Activated T-helper 1 cell treated with anti-CD3 and anti-CD28 coated beads, Interleukin-12 subunit alpha, Interleukin-12 subunit beta, Interleukin-2, Interleukin-4 antibody, amounts not matched to agents 30 ng/mL and 10 ng/mL and 1 ng/mL, durations not matched to agents 14 hours and 24 hours and 36 hours (primary cell): ENCODE data around the gene LIMK1. TPM values are rescaled to one million over a fixed set of nuclear protein-coding genes. Genes with fewer than 3 reads are reported as not detected.
A peak's percentile ranks its signal among the peaks of the same experiment; 100 is the strongest.
"Not testable (repeated sequence)": the region's sequence is repeated elsewhere in the genome, so short reads cannot be mapped to it uniquely, and the experiment has no call there.

Experiments
- DNase-seq: peaks from one replicate; pipeline ENCODE4 v3.0.0; 2021; ENCODE audit warnings: low spot score
- H3K27ac Mint-ChIP-seq: one replicate; pipeline ENCODE4 v1.8.0; 2021; ENCODE audit warnings: mild to moderate bottlenecking, mixed read lengths
- H3K27me3 Mint-ChIP-seq: one replicate; pipeline ENCODE4 v1.8.0; 2022; ENCODE audit warnings: mild to moderate bottlenecking, moderate library complexity, mixed read lengths; ENCODE audit not compliant: insufficient read depth
- H3K36me3 Mint-ChIP-seq: one replicate; pipeline ENCODE4 v1.8.0; 2021; ENCODE audit warnings: low read depth, mixed read lengths
- H3K4me1 Mint-ChIP-seq: one replicate; pipeline ENCODE4 v1.8.0; 2021; ENCODE audit warnings: low read depth, mixed read lengths
- H3K4me3 Mint-ChIP-seq: one replicate; pipeline ENCODE4 v1.8.0; 2021; ENCODE audit warnings: mild to moderate bottlenecking, moderate library complexity, mixed read lengths
- H3K9me3 Mint-ChIP-seq: one replicate; pipeline ENCODE4 v1.8.0; 2021; ENCODE audit warnings: mixed read lengths
- intact Hi-C: fragments of 100-400 bp; cut with micrococcal nuclease; formaldehyde crosslinking; loops from one replicate; pipeline ENCODE4 v1.15.1; 2024
- total RNA-seq: library from RNA; stranded (reverse); gene quantifications from 2 replicates; pipeline ENCODE4 v1.2.3, GENCODE V29; 2022

The LIMK1 gene
- total RNA-seq, result 24.3 and 25.2 TPM in 2 replicates

DNA sequence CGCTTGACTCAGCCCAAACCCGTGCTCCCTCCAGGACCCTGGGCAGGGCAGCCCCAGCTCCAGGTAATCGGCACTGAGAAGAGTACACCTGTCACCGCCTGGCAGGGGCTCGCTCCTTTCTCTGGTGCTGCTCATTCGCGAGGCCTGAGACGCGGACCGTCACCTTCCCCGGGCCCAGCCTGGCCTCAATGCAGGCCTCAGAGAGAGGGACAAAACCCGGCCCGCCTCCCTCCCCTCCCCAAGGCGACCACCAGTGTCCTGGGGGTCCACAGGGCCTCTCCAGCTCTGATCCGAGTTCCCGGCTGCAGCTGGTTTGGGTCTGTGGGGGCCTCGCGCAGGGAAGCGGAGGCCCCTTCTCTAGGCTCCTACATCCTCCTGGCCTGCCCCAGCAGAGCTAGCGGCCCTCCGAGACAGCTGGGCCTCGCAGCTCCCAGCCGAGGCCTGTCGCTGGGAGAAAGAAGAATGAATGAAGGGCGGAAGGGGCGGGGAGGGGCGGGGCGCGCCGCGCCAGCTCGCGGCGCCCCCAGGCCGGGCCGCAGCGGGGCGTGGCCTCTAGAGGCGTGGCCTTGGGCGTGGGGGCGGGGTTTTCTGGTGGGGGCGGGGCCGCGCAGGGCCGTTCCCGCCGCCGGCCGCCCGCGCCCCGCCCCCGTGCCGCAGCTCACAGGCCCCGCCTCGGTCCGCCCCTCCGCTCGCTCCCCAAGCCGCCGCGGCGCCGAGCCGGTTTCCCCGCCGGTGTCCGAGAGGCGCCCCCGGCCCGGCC lies at the start of gene LIMK1:
TSS of gene LIMK1 (plus strand) at position 688 of the 760 bp plus-strand sequence. CDS start 187 bp downstream, outside the sequence.
- peaks cover 2% of the 10 kb centered on the region for H3K27me3 Mint-ChIP-seq
- H3K27ac Mint-ChIP-seq, result peak within 1 kb of the TSS; percentile 89
- H3K4me1 Mint-ChIP-seq, result peaks cover 12% of the 10 kb centered on the region
- peak within 1 kb of the TSS; percentile 88 for H3K4me3 Mint-ChIP-seq
- peak; percentile 78 for DNase-seq
- intact Hi-C loops, result loop anchor here (1.0 to 10.0 kb wide), 5 partner anchors 11 to 572 kb away; partner anchors contain the start of genes ABHD11, EIF4H and GTF2I
- H3K36me3 Mint-ChIP-seq, result peaks cover 13% of the 10 kb centered on the region
- no peaks in the 10 kb centered on the region for H3K9me3 Mint-ChIP-seq

DNA sequence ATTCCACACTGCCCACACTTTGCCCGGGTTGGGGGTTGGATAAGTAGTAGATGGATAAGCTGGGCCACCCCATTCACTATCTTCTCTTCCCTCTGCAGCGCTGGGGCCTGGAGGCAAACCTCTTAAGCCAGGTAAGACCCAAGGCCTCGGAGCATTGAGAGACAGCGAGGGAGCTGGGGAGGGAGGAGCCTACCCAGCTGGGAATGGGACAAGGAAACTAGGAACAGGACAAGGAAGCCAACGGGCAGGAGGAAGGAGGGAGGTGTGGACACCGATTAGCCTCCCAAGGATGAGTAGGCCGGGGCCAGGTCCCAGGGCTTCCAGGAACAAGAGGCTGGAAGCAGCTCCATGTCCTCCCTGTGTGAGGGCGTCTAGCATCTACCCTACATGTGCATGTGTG lies 46.0 kb upstream of the LIMK1 start:
- H3K9me3 Mint-ChIP-seq, result no peaks in the 10 kb centered on the region
- no peak overlapping the region for H3K27ac Mint-ChIP-seq
- no peak overlapping the region for H3K4me3 Mint-ChIP-seq
- H3K27me3 Mint-ChIP-seq, result peaks cover 2% of the 10 kb centered on the region
- H3K4me1 Mint-ChIP-seq, result no peaks in the 10 kb centered on the region
- no peak for DNase-seq
- intact Hi-C loops, result no loop called here
- no peaks in the 10 kb centered on the region for H3K36me3 Mint-ChIP-seq

DNA sequence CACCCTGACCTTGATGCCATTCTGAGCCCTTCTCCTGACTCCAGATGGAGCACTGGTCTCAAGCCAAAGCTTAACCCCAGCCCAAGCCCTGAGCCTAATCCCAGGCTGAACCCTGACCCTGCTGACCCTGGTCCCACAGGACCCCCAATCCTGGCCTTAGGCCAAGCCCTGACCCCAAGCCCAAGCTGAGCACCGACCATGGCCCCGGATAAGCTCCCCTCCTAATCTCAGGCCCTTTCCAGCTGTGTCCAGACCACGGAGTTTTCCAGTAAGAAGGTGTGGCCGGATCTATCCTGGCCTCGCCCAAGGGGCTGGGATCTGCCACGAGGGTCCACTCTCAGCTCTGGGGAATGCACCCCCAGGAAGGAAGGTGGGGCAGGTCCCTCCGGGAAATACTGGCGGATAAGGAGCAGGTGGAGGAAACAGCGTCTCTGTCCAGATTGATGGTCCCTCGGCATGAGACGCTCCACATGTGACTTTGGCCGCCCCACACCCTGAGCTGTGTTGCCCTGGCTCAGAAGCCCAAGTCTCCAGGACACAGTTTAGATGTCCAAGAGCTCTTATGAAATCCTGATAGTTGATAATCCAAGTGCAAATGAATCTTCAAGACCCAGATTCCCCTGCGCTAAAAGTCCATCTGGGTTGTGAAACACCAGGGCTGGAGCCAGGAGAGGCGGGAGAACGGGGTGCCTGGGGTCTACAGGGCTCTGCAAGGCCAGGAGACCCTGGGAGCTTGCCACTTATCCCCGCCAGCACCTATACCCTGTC lies 45.2 kb upstream of the LIMK1 start:
- no peaks in the 10 kb centered on the region for H3K36me3 Mint-ChIP-seq
- H3K4me3 Mint-ChIP-seq, result no peak overlapping the region
- intact Hi-C loops, result no loop called here
- no peaks in the 10 kb centered on the region for H3K4me1 Mint-ChIP-seq
- H3K27me3 Mint-ChIP-seq, result peaks cover 2% of the 10 kb centered on the region
- no peaks in the 10 kb centered on the region for H3K9me3 Mint-ChIP-seq
- no peak overlapping the region for H3K27ac Mint-ChIP-seq
- DNase-seq, result no peak

DNA sequence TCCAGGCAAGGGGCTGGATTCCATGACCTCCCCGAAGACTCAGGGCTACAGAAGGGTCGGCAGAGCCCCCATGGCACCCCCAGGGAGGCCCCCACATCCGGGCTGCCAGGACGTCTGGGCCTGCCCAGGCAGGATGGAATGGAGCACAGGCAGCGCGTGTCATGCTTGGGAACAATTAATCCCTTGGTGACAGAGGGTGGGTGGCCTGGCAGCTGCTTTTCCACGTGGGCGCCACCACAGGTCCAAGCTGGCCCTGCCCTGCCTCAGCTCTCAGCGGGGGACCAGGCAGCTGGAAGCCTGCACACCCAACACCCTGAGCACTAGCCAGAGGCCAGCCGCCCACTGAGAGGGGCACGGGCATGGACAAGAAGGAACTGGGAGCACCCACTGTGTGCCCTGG lies 44.3 kb upstream of the LIMK1 start:
- H3K36me3 Mint-ChIP-seq, result no peaks in the 10 kb centered on the region
- no peaks in the 10 kb centered on the region for H3K4me1 Mint-ChIP-seq
- intact Hi-C loops, result no loop called here
- peaks cover 2% of the 10 kb centered on the region for H3K27me3 Mint-ChIP-seq
- no peak for DNase-seq
- H3K9me3 Mint-ChIP-seq, result no peaks in the 10 kb centered on the region
- no peak overlapping the region for H3K27ac Mint-ChIP-seq
- no peak overlapping the region for H3K4me3 Mint-ChIP-seq

DNA sequence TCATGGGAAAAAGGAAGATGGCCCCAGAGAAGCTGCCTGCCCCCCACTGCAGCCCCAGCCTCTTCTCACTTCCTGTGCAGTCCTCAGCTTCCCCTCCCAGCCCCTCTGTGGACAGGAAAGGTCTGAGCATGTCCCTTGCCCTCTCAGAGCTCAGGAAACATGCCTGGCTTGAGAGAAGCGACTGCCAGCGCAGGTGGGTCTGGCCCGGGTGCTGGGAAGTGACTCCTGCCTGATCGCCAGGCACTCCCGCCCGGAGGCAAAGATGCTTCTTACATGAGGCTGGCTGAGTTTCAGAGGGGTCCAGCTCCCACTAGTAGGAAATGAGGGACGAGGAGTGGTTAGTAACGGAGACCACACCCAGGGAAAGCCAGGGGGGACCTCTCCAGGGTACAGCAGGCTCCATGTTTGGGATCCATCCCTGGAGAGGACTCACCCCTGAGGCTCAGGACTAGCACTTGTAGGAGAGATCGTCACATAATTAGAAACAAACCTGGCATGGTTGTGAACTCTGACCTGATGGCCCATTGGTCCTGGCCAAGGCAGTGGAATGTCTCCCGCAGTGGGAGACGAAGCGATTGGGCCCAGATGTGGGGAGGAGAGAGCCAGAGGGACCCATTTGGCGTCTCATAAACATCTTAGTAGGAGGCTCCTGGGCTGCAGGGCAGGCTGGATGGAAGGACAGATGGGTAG lies 43.4 kb upstream of the LIMK1 start:
- intact Hi-C loops, result no loop called here
- H3K4me3 Mint-ChIP-seq, result no peak overlapping the region
- DNase-seq, result no peak
- no peaks in the 10 kb centered on the region for H3K4me1 Mint-ChIP-seq
- H3K36me3 Mint-ChIP-seq, result no peaks in the 10 kb centered on the region
- H3K9me3 Mint-ChIP-seq, result no peaks in the 10 kb centered on the region
- H3K27me3 Mint-ChIP-seq, result peaks cover 2% of the 10 kb centered on the region
- no peak overlapping the region for H3K27ac Mint-ChIP-seq

DNA sequence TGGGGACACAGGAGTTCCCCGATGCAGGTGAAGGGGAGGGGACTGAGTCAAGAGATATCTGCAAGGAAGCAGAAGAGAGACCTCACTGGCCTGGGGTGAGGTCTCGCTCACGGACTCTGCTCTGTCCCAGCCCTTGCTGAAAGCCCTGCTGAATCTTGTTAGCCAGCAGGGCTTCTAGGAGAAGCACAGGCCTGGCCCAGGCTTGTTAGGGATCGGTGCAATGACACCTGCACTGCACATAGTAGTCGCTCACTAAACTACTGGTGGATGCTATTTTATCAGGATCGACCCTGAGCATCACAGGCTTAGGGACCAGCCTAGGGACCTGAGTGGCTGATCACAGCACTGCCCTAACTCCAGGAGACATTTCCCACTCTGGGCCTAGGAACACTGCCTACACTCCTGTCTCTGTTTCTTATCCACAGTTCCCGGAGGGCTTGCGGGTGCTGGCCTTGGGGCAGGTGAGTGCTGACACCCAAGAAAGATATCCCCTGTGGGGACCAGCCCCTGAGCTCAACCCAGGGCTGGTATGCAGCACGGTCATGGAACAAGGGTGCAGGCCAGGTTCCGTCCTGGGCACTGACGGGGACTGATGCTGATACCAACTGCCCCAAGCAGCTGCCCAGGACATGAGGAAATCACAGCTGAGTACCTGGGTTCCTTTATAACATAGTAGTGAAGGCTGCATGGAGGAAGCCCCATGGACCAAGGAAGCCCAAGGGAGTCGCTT lies 42.6 kb upstream of the LIMK1 start:
- Mint-ChIP-seq H3K4me1 (no peaks in the 10 kb centered on the region), H3K27me3 (peaks cover 2% of the 10 kb centered on the region), H3K27ac (no peak overlapping the region), H3K4me3 (no peak overlapping the region), H3K9me3 (no peaks in the 10 kb centered on the region), H3K36me3 (no peaks in the 10 kb centered on the region)
- no peak for DNase-seq
- intact Hi-C loops, result no loop called here

DNA sequence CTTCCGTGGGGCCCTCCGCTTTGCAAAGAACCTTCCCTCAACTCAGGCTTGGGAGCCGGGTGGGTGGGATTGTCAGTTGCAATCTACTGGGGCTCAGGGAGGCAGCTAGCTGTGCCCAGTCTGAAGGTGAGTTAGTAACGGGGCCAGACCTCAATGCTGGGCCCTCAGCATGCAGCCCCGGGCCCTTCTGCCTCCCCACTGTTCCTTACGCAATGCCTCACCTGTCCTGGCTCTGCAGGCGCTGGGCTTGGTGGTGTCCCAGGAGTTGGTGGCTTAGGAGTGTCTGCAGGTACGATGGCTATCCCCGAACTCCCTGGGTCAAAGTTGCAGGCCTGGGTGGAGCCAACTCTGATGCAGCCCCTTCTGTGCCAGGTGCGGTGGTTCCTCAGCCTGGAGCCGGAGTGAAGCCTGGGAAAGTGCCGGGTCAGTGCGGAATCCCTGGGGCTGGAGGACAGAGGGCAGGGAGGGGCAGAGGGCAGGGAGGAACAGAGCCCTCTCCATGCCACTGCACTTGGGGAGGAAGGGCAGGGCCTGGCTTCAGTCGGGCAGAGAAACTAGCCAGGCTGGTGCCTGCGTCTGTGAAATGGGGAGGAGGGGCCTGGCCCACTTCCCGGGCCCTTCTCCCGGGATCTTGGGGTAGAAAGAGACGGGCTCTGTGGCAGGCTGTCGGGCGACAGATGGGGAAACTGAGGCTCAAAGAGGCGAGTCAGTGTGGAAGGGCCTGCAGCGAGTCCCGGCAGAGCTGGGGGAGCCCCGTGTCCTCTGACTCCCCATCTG lies 40.7 kb upstream of the LIMK1 start:
- intact Hi-C loops, result no loop called here
- no peak overlapping the region for H3K4me3 Mint-ChIP-seq
- no peaks in the 10 kb centered on the region for H3K9me3 Mint-ChIP-seq
- H3K27ac Mint-ChIP-seq, result no peak overlapping the region
- peaks cover 2% of the 10 kb centered on the region for H3K27me3 Mint-ChIP-seq
- H3K4me1 Mint-ChIP-seq, result no peaks in the 10 kb centered on the region
- no peak for DNase-seq
- no peaks in the 10 kb centered on the region for H3K36me3 Mint-ChIP-seq

DNA sequence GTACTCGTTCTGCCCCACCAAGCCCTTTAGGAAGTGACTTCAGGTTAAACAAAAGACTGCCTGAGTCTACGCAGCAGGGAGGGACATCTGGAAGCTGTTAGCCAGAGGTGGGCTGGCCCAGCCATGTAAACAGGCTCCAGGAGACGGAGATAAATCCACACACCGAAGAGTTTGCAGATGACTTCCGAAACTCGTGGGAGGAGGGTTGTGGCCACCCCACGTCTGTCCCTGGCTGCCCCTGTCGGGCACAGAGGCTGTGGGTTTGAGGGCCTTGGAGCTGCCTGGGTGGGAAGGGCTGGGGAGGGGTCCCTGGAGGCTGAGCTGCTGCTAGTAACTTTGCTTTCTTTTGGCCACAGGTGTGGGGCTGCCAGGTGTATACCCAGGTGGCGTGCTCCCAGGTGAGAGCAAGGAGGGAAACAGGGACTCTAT lies 40.1 kb upstream of the LIMK1 start:
- intact Hi-C loops, result no loop called here
- H3K4me1 Mint-ChIP-seq, result no peaks in the 10 kb centered on the region
- H3K9me3 Mint-ChIP-seq, result no peaks in the 10 kb centered on the region
- H3K27ac Mint-ChIP-seq, result no peak overlapping the region
- DNase-seq, result no peak
- no peaks in the 10 kb centered on the region for H3K36me3 Mint-ChIP-seq
- no peak overlapping the region for H3K4me3 Mint-ChIP-seq
- H3K27me3 Mint-ChIP-seq, result peaks cover 2% of the 10 kb centered on the region

DNA sequence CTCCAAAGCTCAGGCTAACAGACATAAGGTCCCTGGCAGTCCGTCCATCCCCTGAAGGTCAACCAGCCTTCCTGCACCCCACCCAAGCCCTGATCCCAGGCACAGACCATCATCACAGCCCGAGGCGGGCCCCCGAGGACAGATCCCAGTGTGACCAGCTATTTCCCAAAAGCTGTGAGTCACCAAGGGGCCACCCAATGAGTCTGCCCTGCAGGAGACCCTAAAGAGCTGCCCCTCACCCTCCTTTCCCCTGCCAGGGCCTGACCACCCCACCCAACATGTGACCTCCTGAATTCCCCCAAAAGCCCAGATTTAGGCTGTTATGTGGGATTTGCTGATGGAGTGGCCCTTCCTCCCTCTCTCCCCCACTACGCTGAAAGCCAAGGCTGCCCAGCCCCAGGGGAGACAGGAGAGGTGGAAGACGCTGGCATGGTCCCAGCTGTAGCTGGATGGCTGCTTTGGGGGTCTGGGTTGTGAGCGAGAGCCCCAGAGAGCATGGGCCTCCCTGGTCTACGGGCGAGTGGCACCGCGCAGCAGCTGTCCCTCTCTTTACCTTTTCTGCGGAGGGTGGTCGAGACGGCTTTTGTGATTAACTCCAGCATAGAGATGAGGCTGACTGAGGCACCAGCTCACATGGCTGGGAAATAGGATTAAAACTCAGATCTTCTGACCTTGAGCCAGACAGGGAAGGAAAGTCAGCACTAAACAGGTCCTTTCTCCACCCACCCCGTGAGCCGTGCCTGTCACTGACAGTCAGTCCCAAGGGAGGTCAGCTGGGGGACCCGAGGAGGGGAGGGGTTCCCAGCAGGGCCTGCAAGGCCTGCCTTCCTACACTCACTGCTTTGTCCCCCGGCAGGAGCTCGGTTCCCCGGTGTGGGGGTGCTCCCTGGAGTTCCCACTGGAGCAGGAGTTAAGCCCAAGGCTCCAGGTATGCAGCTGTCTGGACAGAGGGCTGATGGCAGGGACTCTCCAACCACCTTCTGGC lies 38.9 kb upstream of the LIMK1 start:
- peaks cover 2% of the 10 kb centered on the region for H3K27me3 Mint-ChIP-seq
- no peaks in the 10 kb centered on the region for H3K4me1 Mint-ChIP-seq
- intact Hi-C loops, result no loop called here
- H3K36me3 Mint-ChIP-seq, result no peaks in the 10 kb centered on the region
- H3K27ac Mint-ChIP-seq, result no peak overlapping the region
- H3K4me3 Mint-ChIP-seq, result no peak overlapping the region
- no peaks in the 10 kb centered on the region for H3K9me3 Mint-ChIP-seq
- no peak for DNase-seq

DNA sequence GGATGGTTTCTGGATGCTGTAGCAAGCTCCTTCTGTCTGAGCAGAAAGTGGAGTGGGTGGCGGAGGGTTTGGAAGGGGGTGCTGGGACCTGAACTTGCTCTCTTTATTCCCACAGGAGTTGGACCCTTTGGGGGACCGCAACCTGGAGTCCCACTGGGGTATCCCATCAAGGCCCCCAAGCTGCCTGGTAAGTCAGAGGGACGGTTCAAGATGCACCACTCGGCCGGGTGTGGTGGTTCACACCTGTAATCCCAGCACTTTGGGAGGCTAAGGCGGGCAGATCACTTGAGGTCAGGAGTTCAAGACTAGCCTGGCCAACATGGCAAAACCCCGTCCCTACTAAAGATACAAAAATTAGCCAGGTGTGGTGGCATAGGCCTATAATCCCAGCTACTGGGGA lies 37.0 kb upstream of the LIMK1 start:
- H3K27ac Mint-ChIP-seq, H3K4me1 Mint-ChIP-seq, H3K9me3 Mint-ChIP-seq, H3K36me3 Mint-ChIP-seq, H3K27me3 Mint-ChIP-seq, H3K4me3 Mint-ChIP-seq, DNase-seq, intact Hi-C loops: not testable (repeated sequence)

DNA sequence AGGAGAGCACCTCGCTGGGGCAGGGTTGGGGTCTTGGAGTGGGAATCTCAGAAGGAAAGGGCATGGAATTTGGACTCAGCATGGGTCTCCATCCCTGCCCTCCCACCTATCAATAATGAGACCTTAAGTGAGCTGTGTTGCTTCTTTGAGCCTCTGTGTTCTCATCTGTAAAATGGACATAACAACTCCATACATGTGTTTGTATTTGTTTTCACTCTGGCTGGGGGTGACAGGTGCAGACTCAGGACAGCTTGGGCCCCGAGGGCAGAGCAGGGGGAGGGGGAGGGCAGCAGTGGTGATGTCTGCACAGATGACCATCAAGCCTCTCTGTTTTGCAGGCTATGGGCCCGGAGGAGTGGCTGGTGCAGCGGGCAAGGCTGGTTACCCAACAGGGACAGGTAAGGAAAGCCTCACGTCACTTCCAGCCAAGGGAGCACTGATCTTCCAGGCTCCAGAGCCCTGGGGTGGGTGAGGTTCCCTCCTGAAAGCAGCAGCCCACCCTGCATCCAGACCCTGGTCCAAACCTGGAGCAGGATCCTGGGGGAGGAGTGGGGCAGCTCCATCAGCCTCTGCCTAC lies 35.7 kb upstream of the LIMK1 start:
- H3K4me1 Mint-ChIP-seq, result no peaks in the 10 kb centered on the region

More for the DNA sequence above, 35.7 kb upstream of the LIMK1 start:
- H3K4me3 Mint-ChIP-seq, result no peak overlapping the region
- no peaks in the 10 kb centered on the region for H3K9me3 Mint-ChIP-seq
- no peaks in the 10 kb centered on the region for H3K36me3 Mint-ChIP-seq
- H3K27me3 Mint-ChIP-seq, result no peaks in the 10 kb centered on the region
- no peak overlapping the region for H3K27ac Mint-ChIP-seq
- intact Hi-C loops, result no loop called here
- no peak for DNase-seq
